HG02885 (cell line): ENCODE measurements around the gene ZNF560.
"Not testable (repeated sequence)": the region's sequence is repeated elsewhere in the genome, so short reads cannot be mapped to it uniquely, and the experiment has no call there.

Experiments used
- ATAC-seq: cut with Tn5 transposase; IDR thresholded peaks from one replicate; pipeline ENCODE4 v1.9.1; 2021; ENCODE audit warnings: mild to moderate bottlenecking; ENCODE audit not compliant: unreplicated experiment, poor library complexity

The ZNF560 gene

DNA sequence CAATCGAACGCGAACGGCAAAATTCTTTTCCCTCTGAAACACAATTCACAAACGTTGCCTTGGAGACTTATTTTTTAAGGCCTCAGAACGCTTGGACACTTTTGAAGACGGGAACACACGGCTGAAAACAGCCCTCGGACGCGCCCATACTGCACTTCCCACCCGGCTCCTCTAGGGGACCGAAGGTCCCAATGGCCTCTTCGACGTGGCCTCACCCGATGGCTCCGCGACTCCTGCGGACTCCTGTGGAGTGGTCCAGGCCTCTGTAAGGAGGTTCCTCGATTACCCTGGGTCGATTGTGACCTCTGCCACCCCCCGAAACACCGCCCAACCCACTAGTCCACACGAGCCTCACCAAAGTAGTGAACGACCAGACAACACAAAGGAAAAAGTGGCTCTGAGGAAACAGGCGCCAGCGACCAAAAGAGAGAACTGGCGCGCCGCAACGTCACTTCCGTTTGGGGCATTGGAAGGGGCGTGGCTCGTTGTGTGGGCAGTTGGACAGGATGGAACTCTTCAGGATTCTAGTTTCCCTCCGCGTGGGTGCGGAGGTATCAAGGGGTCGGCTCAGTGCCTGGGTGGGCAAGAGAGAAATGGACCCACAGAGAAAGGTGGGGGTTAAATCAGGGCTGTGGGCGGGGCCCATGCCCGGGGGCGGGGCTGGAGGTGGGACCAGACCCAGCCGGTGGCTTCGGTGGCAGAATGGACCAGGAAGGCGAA lies at the start of gene ZNF560:
Gene ZNF560, minus strand, starts transcription at position 434 of the 720 bp plus-strand sequence. CDS start 23,303 bp downstream, outside the sequence.
- no peak for ATAC-seq

- no peak for ATAC-seq
These were observed 49.5 kb upstream of the ZNF560 start for GRCh38 chr19:9547870-9548269.

DNA sequence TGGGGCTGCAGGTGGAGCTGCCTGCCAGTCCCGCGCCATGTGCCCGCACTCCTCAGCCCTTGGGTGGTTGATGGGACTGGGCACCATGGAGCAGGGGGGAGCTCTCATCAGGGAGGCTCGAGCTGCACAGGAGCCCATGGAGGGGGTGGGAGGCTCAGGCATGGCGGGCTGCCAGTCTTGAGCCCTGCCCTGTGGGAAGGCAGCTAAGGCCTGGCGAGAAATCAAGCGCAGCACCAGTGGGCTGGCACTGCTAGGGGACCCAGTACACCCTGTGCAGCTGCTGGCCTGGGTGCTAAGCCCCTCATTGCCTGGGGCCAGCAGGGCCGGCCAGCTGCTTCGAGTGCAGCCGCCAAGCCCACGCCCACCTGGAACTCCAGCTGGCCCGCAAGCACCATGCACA lies 42.9 kb upstream of the ZNF560 start:
- not testable (repeated sequence) for ATAC-seq

- not testable (repeated sequence) for ATAC-seq
These were observed 41.5 kb upstream of the ZNF560 start for GRCh38 chr19:9539921-9540320.

DNA sequence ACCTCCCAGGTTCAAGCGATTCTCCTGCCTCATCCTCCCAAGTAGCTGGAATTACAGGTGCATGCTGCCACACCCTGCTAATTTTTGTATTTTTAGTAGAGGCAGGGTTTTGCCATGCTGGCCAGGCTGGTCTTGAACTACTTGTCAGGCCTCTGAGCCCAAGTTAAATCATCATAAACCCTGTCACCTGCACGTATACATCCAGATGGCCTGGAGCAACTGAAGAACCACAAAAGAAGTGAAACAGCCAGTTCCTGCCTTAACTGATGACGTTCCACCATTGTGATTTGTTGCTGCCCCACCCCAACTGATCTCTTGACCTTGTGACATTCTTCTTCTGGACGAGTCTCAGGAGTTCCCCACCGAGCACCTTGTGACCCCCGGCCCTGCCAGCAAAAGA lies 40.8 kb upstream of the ZNF560 start:
- not testable (repeated sequence) for ATAC-seq

- no peak for ATAC-seq
These were observed 40.0 kb upstream of the ZNF560 start, which contains the start of gene ZNF426 for GRCh38 chr19:9538183-9539058. Gene ZNF426, minus strand, starts transcription at chr19:9538645. Its CDS starts 2,413 bp downstream, at chr19:9536232.

DNA sequence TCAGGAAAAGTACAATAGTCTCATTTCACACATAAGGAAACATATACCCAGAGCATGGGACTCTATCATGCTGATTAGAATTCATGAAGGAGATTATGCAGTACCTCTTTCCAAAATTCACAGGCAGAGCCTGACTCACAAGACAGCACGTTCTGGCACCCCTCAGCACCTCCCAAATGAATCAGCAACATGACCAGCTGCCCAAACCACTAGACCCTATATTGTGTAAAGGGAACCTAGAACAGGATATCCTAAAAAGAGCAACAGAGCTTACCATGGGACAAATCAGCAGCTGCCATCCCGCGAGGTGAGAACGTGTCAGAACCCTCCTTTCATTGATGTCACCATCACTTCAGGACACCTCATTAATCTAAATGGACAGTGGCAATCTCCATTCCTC lies 37.5 kb upstream of the ZNF560 start:
- no peak for ATAC-seq

DNA sequence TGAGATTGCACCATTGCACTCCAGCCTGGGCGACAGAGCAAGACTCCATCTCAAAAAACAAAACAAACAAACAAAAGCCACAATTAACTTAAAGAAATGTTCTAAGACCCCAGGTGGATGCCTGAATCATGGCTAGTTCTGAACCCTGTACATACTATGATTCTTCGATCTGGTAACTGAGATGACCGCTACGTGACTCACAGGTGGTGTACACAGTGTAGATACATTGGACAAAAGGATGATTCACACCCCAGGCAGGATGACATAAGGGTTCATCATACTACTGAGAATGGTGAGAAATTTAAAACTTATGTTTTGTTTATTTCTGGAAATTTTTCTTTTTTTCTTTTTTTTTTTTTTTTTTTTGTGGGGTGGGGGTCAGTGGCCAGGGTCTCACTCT lies 33.5 kb upstream of the ZNF560 start:
- ATAC-seq = no peak

DNA sequence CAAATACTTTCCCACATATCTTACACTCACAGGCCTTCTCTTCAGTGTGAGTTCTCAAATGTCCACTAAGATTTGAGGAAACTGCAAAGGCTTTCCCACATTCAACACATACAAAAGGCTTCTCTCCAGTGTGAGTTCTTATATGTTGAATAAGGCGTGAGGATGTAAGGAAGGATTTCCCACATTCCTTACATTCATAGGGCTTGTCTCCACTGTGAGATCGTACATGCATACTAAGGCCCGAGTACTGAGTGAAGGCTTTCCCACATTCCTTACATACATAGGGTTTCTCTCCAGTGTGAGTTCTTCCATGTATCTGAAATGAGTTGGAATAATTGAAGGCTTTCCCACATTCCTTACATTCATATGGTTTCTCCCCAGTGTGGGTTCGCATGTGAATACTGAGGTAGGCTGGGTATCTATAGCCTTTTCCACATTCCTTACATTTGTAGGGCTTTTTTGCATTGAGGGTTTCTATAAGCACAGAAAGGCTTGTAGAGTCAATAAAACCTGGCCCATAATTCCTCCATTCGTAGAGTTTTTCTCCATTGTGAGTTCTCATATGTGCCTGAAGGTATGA lies 30.4 kb upstream of the ZNF560 start:
- no peak for ATAC-seq

GRCh38 chr19:9523885-9524474 lies 25.6 kb upstream of the ZNF560 start:
- no peak for ATAC-seq

DNA sequence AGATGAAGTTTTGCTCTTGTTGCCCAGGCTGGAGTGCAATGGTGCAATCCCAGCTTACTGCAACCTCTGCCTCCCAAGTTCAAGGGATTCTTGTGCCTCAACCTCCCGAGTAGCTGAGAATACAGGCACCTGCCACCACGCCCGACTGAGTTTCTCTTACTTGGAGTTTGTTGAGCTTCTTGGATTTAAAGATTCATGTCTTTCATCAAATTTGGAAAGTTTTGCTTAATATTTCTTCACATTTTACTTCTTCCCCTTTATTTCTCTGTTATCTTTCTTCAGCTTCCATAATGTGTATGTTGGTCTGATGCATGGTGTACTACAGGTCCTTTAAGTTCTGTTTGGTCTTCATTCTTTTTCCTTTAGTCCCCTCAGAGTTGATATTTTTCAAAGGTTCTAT lies 8.9 kb upstream of the ZNF560 start:
- no peak for ATAC-seq

GRCh38 chr19:9500796-9501195 lies 2.4 kb upstream of the ZNF560 start:
- ATAC-seq = no peak

- no peak for ATAC-seq
These were observed 4.3 kb downstream of the ZNF560 start for GRCh38 chr19:9494096-9494495.

DNA sequence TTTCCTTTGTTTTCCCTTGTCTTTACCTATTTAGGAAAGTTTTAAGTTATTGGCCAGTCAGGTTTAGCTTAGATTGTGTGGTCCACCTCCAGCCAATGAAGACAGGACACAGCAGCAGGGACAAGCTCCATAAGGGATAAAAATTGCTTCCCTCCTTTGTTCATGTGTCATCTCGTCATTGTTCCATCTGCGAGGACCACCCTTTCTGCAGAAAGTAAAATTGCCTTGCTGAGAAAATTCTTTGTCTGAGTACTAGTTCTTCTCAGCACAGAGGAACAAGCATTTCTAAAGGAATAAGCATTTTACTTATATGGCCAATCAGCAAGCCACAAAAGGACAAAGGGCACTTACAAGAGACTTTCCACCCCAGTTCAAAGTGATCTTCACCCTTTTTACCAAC lies 11.4 kb downstream of the ZNF560 start:
- ATAC-seq = no peak

DNA sequence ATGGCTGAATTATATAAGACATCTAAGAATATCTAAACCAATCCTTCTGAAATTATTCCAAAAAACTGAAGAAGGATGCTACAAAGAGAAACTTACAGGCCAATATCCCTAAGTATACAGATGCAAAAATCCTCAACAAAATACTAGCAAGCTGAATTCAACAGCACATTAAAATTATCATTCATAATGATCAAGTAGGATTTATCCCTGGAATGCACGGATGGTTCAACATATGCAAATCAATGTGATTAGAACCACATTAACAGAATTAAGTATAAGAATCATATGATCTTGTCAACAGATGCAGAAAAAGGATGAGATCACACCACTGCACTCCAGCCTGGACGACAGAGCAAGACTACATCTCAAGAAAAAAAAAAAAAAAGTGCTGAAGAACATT lies 13.3 kb downstream of the ZNF560 start:
- no peak for ATAC-seq

DNA sequence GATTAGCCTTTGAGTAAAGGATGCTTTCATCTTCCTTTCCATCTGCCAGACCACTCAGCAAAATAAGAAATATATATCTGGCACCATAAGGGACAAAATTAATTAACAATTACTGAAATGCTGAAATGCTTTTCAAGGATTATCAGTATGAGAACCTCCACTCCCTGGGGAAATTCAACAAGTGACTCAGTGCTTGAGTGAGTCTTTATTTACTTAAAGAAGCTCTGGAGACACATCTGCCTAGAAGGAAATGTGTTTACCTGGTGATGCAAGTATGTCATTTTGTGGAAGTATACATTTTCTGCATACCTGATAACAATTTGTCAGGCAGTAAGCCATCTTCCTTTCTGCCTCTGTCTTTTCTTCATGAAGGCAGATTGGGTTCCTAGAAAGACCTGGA lies 23.4 kb downstream of the ZNF560 start:
- no peak for ATAC-seq

DNA sequence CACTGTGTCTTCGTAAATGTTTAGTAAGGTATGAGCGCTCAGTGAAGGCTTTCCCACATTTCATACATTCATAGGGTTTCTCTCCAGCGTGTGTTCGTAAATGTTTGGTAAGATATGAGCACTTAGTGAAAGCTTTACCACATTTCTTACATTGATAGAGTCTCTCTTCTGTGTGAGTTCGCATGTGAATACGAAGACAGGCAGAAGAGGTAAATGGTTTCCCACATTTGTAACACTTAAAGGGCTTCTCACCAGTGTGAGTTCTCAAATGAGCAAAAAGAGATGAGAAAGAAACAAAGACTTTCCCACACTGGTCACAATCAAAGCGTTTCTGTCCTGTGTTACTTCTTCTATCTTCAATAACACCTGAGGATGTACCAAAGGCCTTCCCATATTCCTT lies 31.3 kb downstream of the ZNF560 start:
- ATAC-seq = no peak

GRCh38 chr19:9461938-9462337 lies 36.5 kb downstream of the ZNF560 start:
- no peak for ATAC-seq

DNA sequence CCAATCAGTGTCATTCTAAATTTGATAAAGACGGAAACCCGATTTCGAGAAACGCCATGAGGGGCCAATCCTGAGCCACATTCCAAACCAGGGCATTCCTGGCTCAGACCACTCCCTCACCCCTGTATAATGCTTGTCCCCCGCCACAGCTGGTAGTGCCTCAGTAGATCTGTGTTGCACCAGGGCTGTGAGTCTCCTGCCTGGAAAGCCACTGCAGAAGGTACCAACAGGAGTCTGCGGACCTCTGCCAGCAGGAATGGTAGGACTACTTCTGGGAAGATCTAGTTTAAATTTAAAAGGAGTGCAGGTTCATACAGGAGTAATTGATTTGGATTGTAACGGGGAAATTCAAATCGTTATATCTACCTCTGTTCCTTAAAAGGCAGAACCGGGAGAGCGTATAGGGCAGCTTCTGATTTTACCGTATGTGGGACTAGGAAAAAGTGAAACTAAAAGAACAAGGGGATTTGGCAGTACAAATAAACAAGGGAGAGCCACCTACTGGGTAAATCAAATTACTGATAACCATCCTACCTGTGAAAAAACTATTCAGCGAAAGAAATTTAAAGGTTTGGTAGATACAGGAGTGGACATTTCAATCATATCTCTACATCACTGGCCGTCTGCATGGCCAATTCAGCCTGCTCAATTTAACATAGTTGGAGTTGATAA lies 42.3 kb downstream of the ZNF560 start:
- ATAC-seq = no peak

GRCh38 chr19:9453953-9454352 lies 44.5 kb downstream of the ZNF560 start:
- no peak for ATAC-seq
